Left ventricle myocardium inferior (tissue), 1 donor: ENCODE results near the gene NLGN1. TPM values are rescaled to one million over a fixed set of nuclear protein-coding genes. Genes with fewer than 3 reads are reported as not detected.

Experiments
- DNase-seq: peaks from one replicate; pipeline ENCODE4 v3.0.0-alpha.2; 2020
- H3K27ac ChIP-seq: fragments of 200-600 bp; replicated peaks from 2 replicates; pipeline ENCODE4 v1.8.0; 2021
- H3K27me3 ChIP-seq: fragments of 200-600 bp; 2 replicates; pipeline ENCODE4 v1.8.0; 2021; ENCODE audit warnings: low read depth
- H3K36me3 ChIP-seq: fragments of 200-600 bp; 2 replicates; pipeline ENCODE4 v1.8.0; 2021
- H3K4me1 ChIP-seq: fragments of 200-600 bp; 2 replicates; pipeline ENCODE4 v1.8.0; 2021
- H3K4me3 ChIP-seq: fragments of 200-600 bp; 2 replicates; pipeline ENCODE4 v1.8.0; 2021; ENCODE audit warnings: mild to moderate bottlenecking, moderate library complexity
- H3K9me3 ChIP-seq: fragments of 200-600 bp; replicated peaks from 2 replicates; pipeline ENCODE4 v1.8.0; 2021
- intact Hi-C: fragments of 100-400 bp; cut with micrococcal nuclease; formaldehyde crosslinking; loops from one replicate; pipeline ENCODE4 v1.11.0; 2022
- total RNA-seq: library from RNA; stranded (reverse); fragmentation: NEBNext Ultra II Directional; extraction: Animal tissue kit (Norgen Biotek cat#: 25700); gene quantifications from one replicate; pipeline ENCODE4 v1.2.1, GENCODE V29; 2021
- TF ChIP-seq, protein P1 (sequence below): fragments of 200-600 bp; IDR thresholded peaks from 2 replicates; pipeline ENCODE4 v1.8.0; 2021; ENCODE audit warnings: antibody characterized with exemption, mild to moderate bottlenecking, borderline replicate concordance
- donor health status: DM: no; HTN: yes; CAD: no; lungs with severe emphysema.

Gene NLGN1
- total RNA-seq, 1 donor from 2014 or later, result 13.7 TPM

DNA sequence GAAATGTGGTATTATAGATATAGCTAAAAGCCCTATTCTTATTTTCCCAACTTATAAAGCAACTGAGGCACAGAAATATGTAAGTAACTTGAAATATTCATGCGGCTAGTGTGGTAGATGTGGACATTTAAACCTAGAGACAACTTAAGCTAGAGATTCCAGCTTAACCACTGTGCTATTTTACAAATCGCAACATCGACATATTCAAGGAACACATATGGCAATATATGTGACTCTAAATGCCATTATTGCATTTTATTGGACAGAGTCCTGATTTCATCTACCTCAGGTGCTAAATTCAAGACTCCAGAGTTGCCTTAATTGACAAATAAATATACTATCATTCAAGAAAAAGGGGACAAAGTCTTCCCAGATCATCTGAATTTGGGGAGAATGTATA lies 442.3 kb downstream of the NLGN1 start:
- H3K36me3 ChIP-seq, result no peaks in the 10 kb centered on the region

DNA sequence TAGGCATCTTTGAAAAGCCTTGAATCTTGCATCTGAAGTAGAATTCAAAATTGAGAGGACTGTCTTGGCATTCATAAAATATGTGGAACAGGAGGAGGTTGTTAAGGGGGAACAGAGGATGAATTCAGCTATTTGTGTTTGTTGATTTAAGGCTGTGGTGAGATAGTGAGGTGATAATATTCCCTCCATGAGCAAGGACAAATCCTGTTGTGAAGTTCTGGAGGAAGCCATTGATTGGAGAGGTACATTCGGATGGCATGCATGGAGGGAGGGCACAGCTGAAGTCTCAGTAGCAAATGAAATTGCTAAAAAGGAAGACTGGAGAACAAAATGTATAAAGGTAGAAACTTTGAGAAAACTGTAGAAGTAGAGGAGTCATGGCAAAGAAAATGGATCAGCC lies 443.8 kb downstream of the NLGN1 start:
- TF ChIP-seq, protein P1, sequence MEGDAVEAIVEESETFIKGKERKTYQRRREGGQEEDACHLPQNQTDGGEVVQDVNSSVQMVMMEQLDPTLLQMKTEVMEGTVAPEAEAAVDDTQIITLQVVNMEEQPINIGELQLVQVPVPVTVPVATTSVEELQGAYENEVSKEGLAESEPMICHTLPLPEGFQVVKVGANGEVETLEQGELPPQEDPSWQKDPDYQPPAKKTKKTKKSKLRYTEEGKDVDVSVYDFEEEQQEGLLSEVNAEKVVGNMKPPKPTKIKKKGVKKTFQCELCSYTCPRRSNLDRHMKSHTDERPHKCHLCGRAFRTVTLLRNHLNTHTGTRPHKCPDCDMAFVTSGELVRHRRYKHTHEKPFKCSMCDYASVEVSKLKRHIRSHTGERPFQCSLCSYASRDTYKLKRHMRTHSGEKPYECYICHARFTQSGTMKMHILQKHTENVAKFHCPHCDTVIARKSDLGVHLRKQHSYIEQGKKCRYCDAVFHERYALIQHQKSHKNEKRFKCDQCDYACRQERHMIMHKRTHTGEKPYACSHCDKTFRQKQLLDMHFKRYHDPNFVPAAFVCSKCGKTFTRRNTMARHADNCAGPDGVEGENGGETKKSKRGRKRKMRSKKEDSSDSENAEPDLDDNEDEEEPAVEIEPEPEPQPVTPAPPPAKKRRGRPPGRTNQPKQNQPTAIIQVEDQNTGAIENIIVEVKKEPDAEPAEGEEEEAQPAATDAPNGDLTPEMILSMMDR, result no peak
- Histone ChIP-seq H3K4me3 (no peak overlapping the region), H3K4me1 (no peaks in the 10 kb centered on the region), H3K9me3 (no peaks in the 10 kb centered on the region), H3K27me3 (no peaks in the 10 kb centered on the region), H3K27ac (no peak overlapping the region), H3K36me3 (no peaks in the 10 kb centered on the region)
- intact Hi-C loops, result no loop called here
- DNase-seq, result no peak

More for the DNA sequence above, 442.3 kb downstream of the NLGN1 start:
- DNase-seq, result no peak
- intact Hi-C loops, result no loop called here
- Histone ChIP-seq H3K27ac (no peak overlapping the region), H3K4me3 (no peak overlapping the region), H3K4me1 (no peaks in the 10 kb centered on the region), H3K27me3 (no peaks in the 10 kb centered on the region), H3K9me3 (no peaks in the 10 kb centered on the region)
- TF ChIP-seq, protein P1, result no peak

DNA sequence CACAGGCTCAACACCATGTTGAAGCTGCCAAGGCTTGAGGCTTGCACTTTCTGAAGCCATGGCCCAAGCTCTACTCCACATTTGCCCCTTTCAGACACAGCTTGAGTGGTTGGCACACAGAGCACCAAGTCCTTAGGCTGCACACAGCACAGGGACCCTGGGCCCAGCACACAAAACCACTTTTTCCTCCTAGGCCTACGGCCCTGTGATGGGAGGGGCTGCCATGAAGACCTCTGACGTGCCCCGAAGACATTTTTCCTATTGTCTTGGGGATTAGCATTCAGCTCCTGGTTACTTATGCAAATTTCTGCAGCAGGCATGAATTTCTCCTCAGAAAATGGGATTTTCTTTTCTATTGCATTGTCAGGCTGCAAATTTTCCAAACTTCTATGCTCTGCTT lies 445.5 kb downstream of the NLGN1 start:
- TF ChIP-seq, protein P1, result no peak
- intact Hi-C loops, result no loop called here
- H3K27ac ChIP-seq, result no peak overlapping the region
- no peaks in the 10 kb centered on the region for H3K27me3 ChIP-seq
- H3K36me3 ChIP-seq, result no peaks in the 10 kb centered on the region
- H3K4me3 ChIP-seq, result no peak overlapping the region
- no peak for DNase-seq
- no peaks in the 10 kb centered on the region for H3K9me3 ChIP-seq
- no peaks in the 10 kb centered on the region for H3K4me1 ChIP-seq

DNA sequence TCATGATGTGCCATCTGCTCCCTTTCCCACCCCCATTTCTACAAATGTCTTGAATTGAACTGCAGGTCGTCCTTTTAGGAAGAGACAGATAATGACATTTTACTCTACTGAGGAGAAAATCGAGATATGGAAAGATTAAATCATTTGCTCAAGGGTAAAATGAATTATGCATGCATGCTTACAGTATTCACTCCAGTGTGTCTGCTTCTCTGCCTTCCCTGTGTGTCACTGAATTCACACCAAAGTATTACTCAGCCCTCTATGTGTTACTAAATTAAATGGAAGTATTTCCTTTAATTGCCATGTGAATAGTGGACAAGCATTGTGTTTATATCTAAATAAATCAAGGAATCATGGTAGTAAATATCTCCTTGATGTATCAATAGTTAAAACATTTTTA lies 449.0 kb downstream of the NLGN1 start:
- Histone ChIP-seq H3K4me3 (no peak overlapping the region), H3K27ac (no peak overlapping the region), H3K27me3 (no peaks in the 10 kb centered on the region), H3K4me1 (no peaks in the 10 kb centered on the region), H3K36me3 (no peaks in the 10 kb centered on the region), H3K9me3 (no peaks in the 10 kb centered on the region)
- TF ChIP-seq, protein P1, result no peak
- no peak for DNase-seq
- intact Hi-C loops, result no loop called here

DNA sequence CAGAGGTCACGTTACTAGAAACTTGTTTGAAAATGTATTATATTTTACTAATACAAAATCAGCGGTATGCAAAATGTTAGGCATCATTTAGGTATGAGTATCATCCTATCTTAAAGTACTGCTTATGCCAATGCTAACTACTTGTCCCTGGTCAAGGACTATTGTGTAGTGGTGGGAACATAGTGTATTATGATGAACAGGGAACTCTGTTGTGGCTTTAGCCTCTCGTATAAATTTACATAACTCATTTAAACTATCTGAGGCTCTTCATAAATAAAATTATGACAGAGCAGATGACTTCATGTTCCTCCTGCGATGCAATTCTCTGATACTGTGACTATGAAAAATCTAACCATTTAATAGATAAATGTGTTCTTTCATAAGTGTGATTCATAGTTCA lies 451.9 kb downstream of the NLGN1 start:
- H3K4me3 ChIP-seq, result no peak overlapping the region
- TF ChIP-seq, protein P1, result no peak
- no peak overlapping the region for H3K27ac ChIP-seq
- intact Hi-C loops, result no loop called here
- DNase-seq, result no peak
- H3K4me1 ChIP-seq, result no peaks in the 10 kb centered on the region
- no peaks in the 10 kb centered on the region for H3K27me3 ChIP-seq
- no peaks in the 10 kb centered on the region for H3K9me3 ChIP-seq
- no peaks in the 10 kb centered on the region for H3K36me3 ChIP-seq

DNA sequence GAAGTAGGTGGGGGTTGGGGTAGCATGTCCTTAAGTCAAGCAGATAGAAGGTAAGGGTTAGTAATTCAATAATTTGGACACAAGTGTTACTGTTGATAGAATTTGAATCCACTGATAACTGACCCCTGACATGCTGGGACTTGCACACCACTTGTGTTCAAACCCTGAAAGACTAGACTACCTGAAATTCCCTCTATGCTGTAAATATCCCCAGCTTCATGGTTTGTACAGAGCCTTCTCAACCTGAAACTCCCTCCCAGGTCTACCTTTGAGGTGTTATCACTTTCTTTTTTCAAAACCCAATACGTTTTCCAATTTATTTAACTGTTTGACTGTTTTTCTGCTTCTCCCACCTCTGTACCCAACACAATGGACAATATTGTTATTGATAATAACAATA lies 459.6 kb downstream of the NLGN1 start:
- no peaks in the 10 kb centered on the region for H3K36me3 ChIP-seq
- DNase-seq, result no peak
- intact Hi-C loops, result no loop called here
- H3K27me3 ChIP-seq, result no peaks in the 10 kb centered on the region
- H3K4me3 ChIP-seq, result no peak overlapping the region
- H3K4me1 ChIP-seq, result no peaks in the 10 kb centered on the region
- H3K9me3 ChIP-seq, result no peaks in the 10 kb centered on the region
- TF ChIP-seq, protein P1, result no peak
- no peak overlapping the region for H3K27ac ChIP-seq
